Pancreas (tissue), 10 donors: Measurements from ENCODE around the gene SQSTM1. TPM values are rescaled to one million over a fixed set of nuclear protein-coding genes. Genes with fewer than 3 reads are reported as not detected.

Experiments
- ATAC-seq, 4 donors: fragments of 200-7000 bp; cut with Tn5 transposase; one replicate each; pipeline versions ENCODE4 v1.8.0 to v1.9.1; 2020; ENCODE audit warnings: mild to moderate bottlenecking in 4 of 4, moderate library complexity in 4 of 4
- DNase-seq, 6 donors: peaks; one replicate each; pipeline ENCODE4 v3.0.0-alpha.2; 2020
- FAIRE-seq: peaks from 2 replicates; lab custom pipeline; 2012; peaks lifted over from hg19 to GRCh38; lab: Jason Lieb, UNC
- H3K27ac ChIP-seq, 4 donors: fragments of 200-600 bp; sonication (generic); 1 replicate in 3 of 4; 2 replicates in 1 of 4; pipeline versions ENCODE4 v1.5.0 to v1.8.0; 2020
- H3K27me3 ChIP-seq, 4 donors: fragments of 200-600 bp; one replicate each; pipeline ENCODE4 v1.8.0; 2021
- H3K36me3 ChIP-seq, 3 donors: fragments of 200-600 bp; sonication (generic) in 1 of 3; one replicate each; pipeline versions ENCODE4 v1.5.0 to v1.8.0; 2020 to 2021
- H3K4me1 ChIP-seq, 3 donors: fragments of 200-600 bp; one replicate each; pipeline ENCODE4 v1.8.0; 2021
- H3K4me3 ChIP-seq, 4 donors: fragments of 200-600 bp; sonication (generic) in 2 of 4; one replicate each; pipeline versions ENCODE4 v1.5.0 to v1.8.0; 2020 to 2021
- H3K9me3 ChIP-seq, 4 donors: fragments of 200-600 bp; one replicate each; pipeline ENCODE4 v1.8.0; 2021
- CTCF ChIP-seq, 4 donors: fragments of 200-600 bp; sonication (generic) in 3 of 4; IDR thresholded peaks; one replicate each; pipeline versions ENCODE4 v1.5.0 to v1.8.0; 2021; ENCODE audit warnings: antibody characterized with exemption in 4 of 4
- WGBS, 2 donors: extraction: QIAGEN DNeasy Blood & Tissue Kit; methylation state at CpG; one replicate each; pipeline ENCODE4 v1.1.7; 2013; 5-methylcytosine and 5-hydroxymethylcytosine counted together
- intact Hi-C, 3 donors: fragments of 100-400 bp; cut with DNase I; formaldehyde crosslinking; loops; one replicate each; pipeline versions ENCODE4 v1.11.1 to v1.14.2; 2022
- polyA plus RNA-seq, 2 donors: library from polyadenylated mRNA; stranded (reverse); fragments of 200-250 nt; gene quantifications; one replicate each; pipeline ENCODE4 v1.2.3, GENCODE V29; 2013
- total RNA-seq, 6 donors: library from RNA; stranded (reverse); fragmentation: NEBNext Ultra II Directional in 4 of 6; extraction: Animal tissue kit (Norgen Biotek cat#: 25700) in 4 of 6; gene quantifications; one replicate each; pipeline versions ENCODE4 v1.2.1 to v1.2.4, GENCODE V29; 2021 to 2023
- donor health status: healthy with polysubstance abuse.
- donor health status: DM: no; HTN: no; CAD: no; lungs with moderate emphysema.
- donor health status: DM: no; HTN: no; CAD: no.
- donor health status: control.
- donor health status: control.
- donor health status: Bipolar disorder and iron deficiency.
- donor health status: DM: yes; HTN: yes; CAD: no.
- donor health status: DM: no; HTN: no; CAD: no.
- donor health status: DM: no; HTN: no; CAD: no.
- donor health status: DM: yes; HTN: yes; CAD: no.

Gene SQSTM1
- total and polyA plus RNA-seq, 8 donors = 125 to 261 (median 200) TPM

DNA sequence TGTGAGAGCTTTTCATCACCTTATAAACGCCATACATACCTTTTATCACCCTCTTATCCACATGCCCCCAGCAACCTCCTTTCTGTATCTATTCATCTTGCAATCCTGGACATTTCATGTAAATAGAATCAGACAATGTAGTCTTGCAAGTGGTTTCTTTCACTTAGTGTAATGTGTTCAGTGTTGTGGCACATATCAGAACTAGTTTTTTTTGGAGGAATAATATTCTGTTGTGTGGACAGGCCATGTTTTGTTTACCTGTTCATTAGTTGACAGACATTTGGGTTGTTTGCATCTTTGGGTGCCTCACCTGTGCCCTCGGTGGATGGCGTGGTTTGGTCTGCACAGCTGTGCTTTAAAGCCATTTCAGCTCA, 1.3 kb downstream of the SQSTM1 start:
- Histone ChIP-seq H3K36me3 (peaks cover 0 to 37% (median 26%) of the 10 kb centered on the region in 3 donors), H3K9me3 (no peaks in the 10 kb centered on the region), H3K4me3 (peak overlapping the region; percentile 85 to 100 (median 98)), H3K4me1 (peaks cover 36 to 48% (median 48%) of the 10 kb centered on the region in 3 donors), H3K27me3 (no peaks in the 10 kb centered on the region), H3K27ac (peak overlapping the region in 2 of 4 donors; percentile 98 to 100)
- intact Hi-C loops = no loop called here
- DNase-seq (no peak), ATAC-seq (no peak), FAIRE-seq (no peak)
- TF ChIP-seq CTCF (IDR thresholded peaks at IDR 0.05) = no peak
- 12 to 17% methylated on average over 3 of the region's 3 CpGs for WGBS, 2 donors

GRCh38 chr5:179822444-179822990, 1.8 kb downstream of the SQSTM1 start:
- WGBS, 2 donors = 16 to 17% methylated on average over 8 of the region's 8 CpGs
- peaks cover 34 to 48% (median 44%) of the 10 kb centered on the region in 3 donors for H3K4me1 ChIP-seq
- ATAC-seq = no peak
- peak in 3 of 6 donors; percentile 25 to 71 (median 54) for DNase-seq
- peak overlapping the region in 3 of 4 donors; percentile 85 to 100 (median 100) for H3K4me3 ChIP-seq
- H3K27me3 ChIP-seq = no peaks in the 10 kb centered on the region
- intact Hi-C loops = no loop called here
- H3K9me3 ChIP-seq = no peaks in the 10 kb centered on the region
- peak overlapping the region in 2 of 4 donors; percentile 43 to 100 for H3K27ac ChIP-seq
- TF ChIP-seq CTCF (IDR thresholded peaks at IDR 0.05) = no peak
- no peak for FAIRE-seq
- peaks cover 0 to 42% (median 31%) of the 10 kb centered on the region in 3 donors for H3K36me3 ChIP-seq

GRCh38 chr5:179823937-179824744, 3.4 kb downstream of the SQSTM1 start:
- no peak overlapping the region for H3K27ac ChIP-seq
- no peak for FAIRE-seq
- H3K36me3 ChIP-seq = peaks cover 2 to 58% (median 39%) of the 10 kb centered on the region in 3 donors
- 76 to 85% methylated on average over 22 of the region's 22 CpGs for WGBS, 2 donors
- no peaks in the 10 kb centered on the region for H3K27me3 ChIP-seq
- DNase-seq = peak in 2 of 6 donors; percentile 11 to 75
- H3K9me3 ChIP-seq = no peaks in the 10 kb centered on the region
- no peak for ATAC-seq
- H3K4me3 ChIP-seq = peak overlapping the region in 2 of 4 donors; percentile 2 to 100
- intact Hi-C loops = no loop called here
- H3K4me1 ChIP-seq = peaks cover 23 to 41% (median 39%) of the 10 kb centered on the region in 3 donors
- TF ChIP-seq CTCF (IDR thresholded peaks at IDR 0.05) = no peak

DNA sequence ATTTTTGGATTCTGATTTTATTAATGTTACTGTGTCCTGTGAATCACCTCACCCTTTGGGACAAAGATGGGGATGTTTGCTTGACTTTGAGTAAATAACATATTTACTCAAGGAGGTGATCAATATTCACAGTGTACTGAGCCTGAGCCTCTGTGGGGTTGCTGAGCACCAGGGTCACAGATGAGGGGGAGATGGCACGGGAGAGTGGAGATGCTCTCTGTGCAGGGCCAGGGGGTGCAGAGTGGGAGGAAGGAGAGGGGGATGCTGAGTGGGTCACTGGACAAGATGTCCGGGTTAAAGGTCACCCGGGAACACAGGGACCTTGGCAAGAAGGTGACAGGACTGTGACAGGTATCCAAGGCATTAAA, 4.0 kb downstream of the SQSTM1 start:
- no peak for TF ChIP-seq CTCF (IDR thresholded peaks at IDR 0.05)
- intact Hi-C loops = no loop called here
- Histone ChIP-seq H3K27ac (no peak overlapping the region), H3K4me3 (no peak overlapping the region), H3K4me1 (peaks cover 17 to 36% (median 34%) of the 10 kb centered on the region in 3 donors), H3K9me3 (no peaks in the 10 kb centered on the region), H3K36me3 (peaks cover 2 to 64% (median 40%) of the 10 kb centered on the region in 3 donors), H3K27me3 (no peaks in the 10 kb centered on the region)
- ATAC-seq = no peak
- no peak for FAIRE-seq
- DNase-seq = no peak
- 46% methylated on average over 3 of the region's 3 CpGs for WGBS, 2 donors
